ENCODE measurements around the gene UBXN2A. TPM values are rescaled to one million over a fixed set of nuclear protein-coding genes. Genes with fewer than 3 reads are reported as not detected.
"Not testable (repeated sequence)": the region's sequence is repeated elsewhere in the genome, so short reads cannot be mapped to it uniquely, and the experiment has no call there.

The UBXN2A gene
- polyA plus RNA-seq, 2 donors = 5.8 to 6.4 TPM

- no peaks in the 10 kb centered on the region for H3K9me3 ChIP-seq (ENCODE audit: control insufficient read depth in 2 of 2, insufficient read depth in 1 of 2, low read depth in 1 of 2, low read length in 1 of 2)
- WGBS, 2 donors = 3% methylated on average over 73 to 75 of the region's 75 CpGs
- H3K27ac ChIP-seq (ENCODE audit: low read depth in 2 of 2, low read length in 1 of 2) = no peak within 1 kb of the TSS
Observed at GRCh38 chr2:24009680-24010476, 69.6 kb downstream of the UBXN2A start, which contains the start of gene MFSD2B. Gene MFSD2B (plus strand): TSS chr2:24010085. CDS start chr2:24010097, 12 bp downstream.

GRCh38 chr2:24010477-24011249, 70.4 kb downstream of the UBXN2A start:
- Histone ChIP-seq H3K27ac (ENCODE audit: low read depth in 2 of 2, low read length in 1 of 2) (no peak overlapping the region), H3K4me3 (ENCODE audit: low read depth in 1 of 2, low read length in 2 of 2) (peak overlapping the region in 1 of 2 donors; percentile 48), H3K36me3 (ENCODE audit: control insufficient read depth in 2 of 2, insufficient read depth in 2 of 2, low read length in 1 of 2) (no peaks in the 10 kb centered on the region), H3K9me3 (ENCODE audit: control insufficient read depth in 2 of 2, insufficient read depth in 1 of 2, low read depth in 1 of 2, low read length in 1 of 2) (no peaks in the 10 kb centered on the region), H3K4me1 (ENCODE audit: control insufficient read depth in 2 of 2, insufficient read depth in 2 of 2, low read length in 1 of 2) (peaks cover 2 to 6% of the 10 kb centered on the region in 2 donors), H3K27me3 (ENCODE audit: control insufficient read depth in 1 of 2, insufficient read depth in 2 of 2, low read length in 2 of 2) (peaks cover 0 to 2% of the 10 kb centered on the region in 2 donors)
- 53 to 56% methylated on average over 34 to 37 of the region's 37 CpGs for WGBS, 2 donors

More at GRCh38 chr2:24009680-24010476, 69.6 kb downstream of the UBXN2A start, which contains the start of gene MFSD2B:
- Histone ChIP-seq H3K4me1 (ENCODE audit: control insufficient read depth in 2 of 2, insufficient read depth in 2 of 2, low read length in 1 of 2) (peaks cover 2 to 6% of the 10 kb centered on the region in 2 donors), H3K27me3 (ENCODE audit: control insufficient read depth in 1 of 2, insufficient read depth in 2 of 2, low read length in 2 of 2) (peaks cover 0 to 2% of the 10 kb centered on the region in 2 donors), H3K4me3 (ENCODE audit: low read depth in 1 of 2, low read length in 2 of 2) (peak within 1 kb of the TSS; percentile 39 to 48), H3K36me3 (ENCODE audit: control insufficient read depth in 2 of 2, insufficient read depth in 2 of 2, low read length in 1 of 2) (no peaks in the 10 kb centered on the region)

- Histone ChIP-seq H3K27me3 (ENCODE audit: control insufficient read depth in 1 of 2, insufficient read depth in 2 of 2, low read length in 2 of 2) (peaks cover 0 to 2% of the 10 kb centered on the region in 2 donors), H3K36me3 (ENCODE audit: control insufficient read depth in 2 of 2, insufficient read depth in 2 of 2, low read length in 1 of 2) (no peaks in the 10 kb centered on the region), H3K27ac (ENCODE audit: low read depth in 2 of 2, low read length in 1 of 2) (no peak overlapping the region), H3K4me1 (ENCODE audit: control insufficient read depth in 2 of 2, insufficient read depth in 2 of 2, low read length in 1 of 2) (peaks cover 2 to 6% of the 10 kb centered on the region in 2 donors), H3K9me3 (ENCODE audit: control insufficient read depth in 2 of 2, insufficient read depth in 1 of 2, low read depth in 1 of 2, low read length in 1 of 2) (no peaks in the 10 kb centered on the region), H3K4me3 (ENCODE audit: low read depth in 1 of 2, low read length in 2 of 2) (no peak overlapping the region)
- 68 to 71% methylated on average over 7 of the region's 7 CpGs for WGBS, 2 donors
Observed at GRCh38 chr2:24011250-24012104, 71.2 kb downstream of the UBXN2A start.

DNA sequence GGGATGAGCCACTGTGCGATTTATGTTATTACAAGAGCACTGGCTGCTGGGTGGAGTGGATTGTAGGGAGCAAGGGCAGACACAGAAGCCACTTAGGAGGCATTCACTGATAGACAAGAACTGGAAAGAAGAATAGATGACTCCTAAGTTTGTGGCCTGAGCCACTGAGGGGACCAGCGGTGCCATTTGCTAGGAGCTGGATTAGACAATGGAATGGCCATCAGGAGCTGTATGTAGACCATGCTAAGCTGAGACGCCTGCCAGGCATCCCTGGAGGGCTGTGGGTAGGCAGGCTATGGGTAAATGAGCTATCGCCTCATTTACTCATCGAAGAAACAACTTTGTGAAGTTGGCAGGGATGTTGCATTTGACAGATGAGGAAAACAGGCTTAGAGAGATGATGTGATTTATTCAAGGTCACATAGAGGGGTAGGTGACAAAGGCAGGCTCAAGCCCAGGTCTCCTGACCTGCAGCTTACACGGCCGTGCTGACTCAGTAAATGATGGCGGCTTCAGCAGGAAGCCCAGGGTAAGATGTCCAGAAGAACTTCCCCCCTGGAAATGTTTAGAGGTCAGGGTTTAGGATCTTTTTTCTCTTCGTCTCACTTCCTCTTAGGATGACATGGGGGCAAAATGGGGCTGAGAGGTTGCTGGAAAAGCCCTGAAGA, 72.4 kb downstream of the UBXN2A start:
- Histone ChIP-seq H3K27me3 (ENCODE audit: control insufficient read depth in 1 of 2, insufficient read depth in 2 of 2, low read length in 2 of 2) (peaks cover 0 to 2% of the 10 kb centered on the region in 2 donors), H3K27ac (ENCODE audit: low read depth in 2 of 2, low read length in 1 of 2) (no peak overlapping the region), H3K4me1 (ENCODE audit: control insufficient read depth in 2 of 2, insufficient read depth in 2 of 2, low read length in 1 of 2) (peaks cover 2 to 6% of the 10 kb centered on the region in 2 donors), H3K4me3 (ENCODE audit: low read depth in 1 of 2, low read length in 2 of 2) (no peak overlapping the region), H3K9me3 (ENCODE audit: control insufficient read depth in 2 of 2, insufficient read depth in 1 of 2, low read depth in 1 of 2, low read length in 1 of 2) (no peaks in the 10 kb centered on the region), H3K36me3 (ENCODE audit: control insufficient read depth in 2 of 2, insufficient read depth in 2 of 2, low read length in 1 of 2) (no peaks in the 10 kb centered on the region)
- WGBS, 2 donors = 74 to 87% methylated on average over 9 of the region's 9 CpGs

- not testable (repeated sequence) for H3K27ac ChIP-seq (ENCODE audit: low read depth in 2 of 2, low read length in 1 of 2); H3K27me3 ChIP-seq (ENCODE audit: control insufficient read depth in 1 of 2, insufficient read depth in 2 of 2, low read length in 2 of 2); H3K4me1 ChIP-seq (ENCODE audit: control insufficient read depth in 2 of 2, insufficient read depth in 2 of 2, low read length in 1 of 2); H3K36me3 ChIP-seq (ENCODE audit: control insufficient read depth in 2 of 2, insufficient read depth in 2 of 2, low read length in 1 of 2); H3K4me3 ChIP-seq (ENCODE audit: low read depth in 1 of 2, low read length in 2 of 2); H3K9me3 ChIP-seq (ENCODE audit: control insufficient read depth in 2 of 2, insufficient read depth in 1 of 2, low read depth in 1 of 2, low read length in 1 of 2)
- 86 to 91% methylated on average over 6 of the region's 6 CpGs for WGBS, 2 donors
Observed at GRCh38 chr2:24014902-24015301, 74.6 kb downstream of the UBXN2A start.

- WGBS, 2 donors = 71 to 80% methylated on average over 11 of the region's 11 CpGs
- H3K27ac ChIP-seq (ENCODE audit: low read depth in 2 of 2, low read length in 1 of 2) = no peak overlapping the region
- H3K27me3 ChIP-seq (ENCODE audit: control insufficient read depth in 1 of 2, insufficient read depth in 2 of 2, low read length in 2 of 2) = no peaks in the 10 kb centered on the region
- no peaks in the 10 kb centered on the region for H3K36me3 ChIP-seq (ENCODE audit: control insufficient read depth in 2 of 2, insufficient read depth in 2 of 2, low read length in 1 of 2)
- H3K4me1 ChIP-seq (ENCODE audit: control insufficient read depth in 2 of 2, insufficient read depth in 2 of 2, low read length in 1 of 2) = no peaks in the 10 kb centered on the region
- no peaks in the 10 kb centered on the region for H3K9me3 ChIP-seq (ENCODE audit: control insufficient read depth in 2 of 2, insufficient read depth in 1 of 2, low read depth in 1 of 2, low read length in 1 of 2)
- H3K4me3 ChIP-seq (ENCODE audit: low read depth in 1 of 2, low read length in 2 of 2) = no peak overlapping the region
Observed at GRCh38 chr2:24015562-24016375, 75.5 kb downstream of the UBXN2A start.

GRCh38 chr2:24016376-24016761, 76.1 kb downstream of the UBXN2A start:
- H3K4me3 ChIP-seq (ENCODE audit: low read depth in 1 of 2, low read length in 2 of 2) = no peak overlapping the region
- H3K27me3 ChIP-seq (ENCODE audit: control insufficient read depth in 1 of 2, insufficient read depth in 2 of 2, low read length in 2 of 2) = no peaks in the 10 kb centered on the region
- WGBS, 2 donors = 80 to 82% methylated on average over 8 to 9 of the region's 9 CpGs
- H3K9me3 ChIP-seq (ENCODE audit: control insufficient read depth in 2 of 2, insufficient read depth in 1 of 2, low read depth in 1 of 2, low read length in 1 of 2) = no peaks in the 10 kb centered on the region
- H3K27ac ChIP-seq (ENCODE audit: low read depth in 2 of 2, low read length in 1 of 2) = no peak overlapping the region
- no peaks in the 10 kb centered on the region for H3K36me3 ChIP-seq (ENCODE audit: control insufficient read depth in 2 of 2, insufficient read depth in 2 of 2, low read length in 1 of 2)
- no peaks in the 10 kb centered on the region for H3K4me1 ChIP-seq (ENCODE audit: control insufficient read depth in 2 of 2, insufficient read depth in 2 of 2, low read length in 1 of 2)

GRCh38 chr2:24016853-24017703, 76.8 kb downstream of the UBXN2A start:
- Histone ChIP-seq H3K36me3 (ENCODE audit: control insufficient read depth in 2 of 2, insufficient read depth in 2 of 2, low read length in 1 of 2) (no peaks in the 10 kb centered on the region), H3K27ac (ENCODE audit: low read depth in 2 of 2, low read length in 1 of 2) (no peak overlapping the region)
- WGBS, 2 donors = 92% methylated on average over 35 of the region's 35 CpGs

More at GRCh38 chr2:24016853-24017703, 76.8 kb downstream of the UBXN2A start:
- H3K27me3 ChIP-seq (ENCODE audit: control insufficient read depth in 1 of 2, insufficient read depth in 2 of 2, low read length in 2 of 2) = no peaks in the 10 kb centered on the region
- no peaks in the 10 kb centered on the region for H3K9me3 ChIP-seq (ENCODE audit: control insufficient read depth in 2 of 2, insufficient read depth in 1 of 2, low read depth in 1 of 2, low read length in 1 of 2)
- no peak overlapping the region for H3K4me3 ChIP-seq (ENCODE audit: low read depth in 1 of 2, low read length in 2 of 2)
- H3K4me1 ChIP-seq (ENCODE audit: control insufficient read depth in 2 of 2, insufficient read depth in 2 of 2, low read length in 1 of 2) = no peaks in the 10 kb centered on the region

All from esophagus (tissue), 2 donors.